Measurements from ENCODE around the gene S100A12.
"Not testable (repeated sequence)": the region's sequence is repeated elsewhere in the genome, so short reads cannot be mapped to it uniquely, and the experiment has no call there.

S100A12 gene

DNA sequence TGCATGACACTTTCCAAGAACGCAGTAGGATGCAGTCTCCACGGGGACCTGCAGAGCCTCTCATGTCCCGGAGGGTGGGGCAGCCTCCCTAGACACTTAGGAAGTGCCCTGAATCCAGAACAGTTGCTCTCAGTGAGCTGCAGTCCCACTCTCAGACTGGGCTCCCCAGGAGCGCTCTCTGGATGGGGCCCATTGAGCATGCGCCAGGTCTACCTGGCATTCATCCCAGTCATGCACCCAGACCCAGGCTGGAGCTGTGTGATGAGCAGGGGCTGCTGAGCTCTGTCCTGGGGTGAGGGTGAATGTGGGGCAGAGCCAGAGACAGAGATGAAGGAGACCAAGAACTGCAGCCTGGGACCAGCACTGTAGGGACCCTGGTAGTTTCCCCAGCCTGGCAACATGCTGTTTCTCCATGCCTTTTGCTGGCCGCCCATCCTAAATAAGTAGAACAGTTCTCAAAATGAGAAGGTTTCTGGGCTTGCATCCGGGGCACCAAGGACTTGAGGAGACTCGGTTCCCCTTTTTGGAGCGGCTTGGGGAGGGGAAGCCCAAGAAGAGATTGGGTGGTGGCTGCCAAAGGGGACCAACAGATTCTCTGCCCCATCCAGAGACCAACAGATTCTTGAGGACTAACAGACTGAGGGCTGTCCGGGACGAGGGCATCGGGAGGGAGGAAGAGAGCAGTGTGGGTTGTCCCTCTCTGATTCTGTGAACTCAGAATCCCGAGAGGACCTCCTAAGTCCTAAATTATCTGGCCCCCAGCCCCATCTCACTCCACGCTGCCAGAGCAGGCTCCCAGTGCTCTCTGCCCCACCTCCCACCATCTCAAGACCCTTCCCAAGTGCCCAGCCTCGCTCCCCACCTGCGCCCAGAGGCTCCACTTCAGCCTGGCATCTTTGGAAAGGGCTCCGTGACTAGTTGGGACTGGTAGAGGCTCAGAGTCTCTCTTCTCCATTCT lies 25.8 kb downstream of the S100A12 start:
- no peak for DNase-seq

GRCh38 chr1:153348511-153349362 lies 26.7 kb downstream of the S100A12 start, which contains the start of gene PGLYRP4:
PGLYRP4 (minus strand) TSS chr1:153348841; CDS start chr1:153347932, 909 bp downstream.
- DNase-seq: no peak

- DNase-seq: no peak
Measured at GRCh38 chr1:153347856-153348255, 27.6 kb downstream of the S100A12 start.

GRCh38 chr1:153347049-153347448 lies 28.4 kb downstream of the S100A12 start:
- DNase-seq: not testable (repeated sequence)

DNA sequence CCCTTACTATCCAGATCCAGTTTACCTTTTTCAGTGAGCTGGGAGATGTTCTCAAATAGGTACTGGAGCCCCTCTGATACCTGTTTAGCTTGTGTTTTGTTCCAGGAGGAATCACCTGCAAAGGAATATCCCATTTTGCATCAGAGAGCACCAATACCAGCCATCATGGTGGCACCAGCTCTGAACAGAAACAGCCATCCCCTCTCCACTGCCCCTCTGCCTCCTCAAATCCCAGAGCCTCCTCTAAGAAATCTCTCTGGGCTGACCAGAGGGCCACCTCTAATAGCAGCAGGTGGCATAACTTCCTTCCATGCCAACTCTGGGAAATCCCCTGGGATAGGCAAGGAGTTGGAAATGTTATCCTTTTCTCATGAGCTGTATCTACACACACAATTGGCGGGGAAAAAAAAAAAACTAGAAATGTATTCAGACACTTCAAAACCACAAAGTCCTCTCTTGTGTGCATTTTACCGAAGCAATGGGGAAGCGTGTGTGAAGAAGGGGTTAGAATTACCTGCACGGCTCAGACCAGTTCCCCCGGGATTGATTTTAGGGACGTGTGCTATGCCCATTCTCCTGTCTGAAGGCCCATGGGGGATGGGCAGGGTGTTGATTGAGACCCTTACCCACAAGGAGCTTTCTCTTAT lies 29.2 kb downstream of the S100A12 start:
- DNase-seq: peak; percentile 91

DNA sequence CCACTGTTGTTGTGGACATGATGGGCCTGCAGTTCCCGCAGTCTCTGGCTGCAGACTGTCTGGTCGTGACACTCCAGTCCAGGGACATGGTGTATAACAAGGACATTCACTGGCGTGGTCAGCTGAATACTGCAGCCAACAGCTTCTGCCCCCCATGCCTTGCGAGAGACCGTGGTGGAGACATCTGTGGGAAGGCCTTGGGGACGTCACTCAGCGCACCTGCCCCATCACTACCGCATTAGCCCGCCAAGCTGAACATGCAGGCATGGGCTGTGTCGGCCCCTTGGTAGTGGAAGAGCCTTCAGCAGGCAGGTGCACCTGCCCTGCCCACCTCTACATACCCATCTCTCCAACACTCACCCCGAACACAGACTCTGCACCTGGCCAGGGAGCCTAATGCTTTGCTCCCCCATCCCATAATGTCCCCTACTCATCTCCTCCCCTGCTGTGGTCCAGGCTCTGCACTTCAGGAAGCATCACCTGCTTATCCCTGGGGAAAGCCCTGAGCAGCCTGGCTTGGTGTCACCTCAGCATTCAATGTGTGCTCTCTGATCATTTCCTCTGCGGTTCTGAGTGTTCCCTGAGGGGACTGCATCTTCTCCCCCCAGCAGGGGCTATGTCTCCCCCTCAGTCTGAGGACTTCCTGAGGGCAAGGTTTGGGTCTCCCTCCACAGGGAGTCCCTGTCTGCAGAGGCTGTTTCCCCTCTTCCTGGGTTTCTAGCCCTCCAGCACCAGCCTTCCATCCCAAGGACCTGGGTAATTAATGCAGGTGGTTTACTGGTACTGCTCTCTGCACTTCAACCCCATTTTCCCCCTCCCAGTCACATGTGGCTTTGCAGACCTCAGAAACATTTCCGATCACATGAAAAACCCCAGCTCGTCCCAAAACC lies 30.0 kb downstream of the S100A12 start:
- DNase-seq: no peak

DNA sequence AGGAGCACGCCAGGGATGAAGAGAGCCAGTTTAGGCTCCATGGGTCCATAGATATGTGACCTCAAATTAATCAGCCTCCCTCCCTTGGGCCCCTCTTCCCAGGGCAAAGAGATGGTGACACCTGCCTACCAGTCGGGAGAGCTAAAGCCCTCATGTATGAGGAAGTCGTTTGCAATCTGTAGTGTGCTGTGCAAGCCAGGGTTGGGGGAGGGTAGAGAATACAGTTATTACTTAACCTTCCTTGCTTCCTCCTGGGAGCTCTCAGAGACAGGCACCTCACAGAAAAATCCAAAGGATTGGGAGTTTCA lies 30.7 kb downstream of the S100A12 start:
- DNase-seq: peak; percentile 43

DNA sequence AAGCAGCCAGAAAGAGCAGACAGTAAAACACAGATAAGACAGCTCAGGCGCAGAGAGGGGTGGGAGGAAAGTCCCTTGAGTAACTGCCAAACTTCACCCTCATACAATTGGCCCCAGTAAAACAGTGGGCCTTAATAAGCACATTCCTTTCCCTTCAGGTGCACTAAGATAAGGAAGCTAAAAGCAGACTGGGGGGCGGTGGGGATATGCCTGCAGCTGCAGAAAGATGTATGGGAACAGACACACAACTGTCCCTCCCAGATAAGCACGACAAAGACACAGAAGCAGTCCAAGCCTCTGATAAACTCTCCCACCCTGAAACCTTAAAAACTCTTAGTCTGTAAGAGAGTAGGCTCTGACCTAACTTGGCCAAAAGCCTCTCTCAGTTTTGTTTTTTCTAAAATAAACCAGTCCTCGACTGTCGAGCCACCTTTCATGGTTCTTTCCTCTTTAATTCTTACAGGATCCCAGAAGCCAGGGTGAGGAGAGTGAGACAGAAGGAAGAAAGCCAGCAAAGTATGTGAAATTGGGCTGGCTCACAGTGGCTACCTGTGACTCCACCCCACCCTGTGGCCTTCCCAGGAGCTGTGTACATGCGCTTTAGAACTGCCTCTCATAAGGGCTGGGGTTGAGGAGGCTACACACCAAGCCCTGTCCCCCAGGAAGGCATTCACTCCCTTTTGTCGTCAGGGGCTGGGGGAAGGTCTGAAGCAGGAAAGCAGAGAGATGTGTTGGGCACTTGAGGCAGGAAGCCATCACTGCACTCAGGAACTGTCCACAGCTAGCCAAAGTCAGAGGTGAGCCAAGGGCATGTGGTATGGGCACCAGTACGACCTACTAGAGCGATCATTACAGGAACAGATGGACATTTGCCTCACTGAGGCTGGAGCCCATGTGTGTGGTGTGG lies 31.4 kb downstream of the S100A12 start:
- no peak for DNase-seq

- DNase-seq: peak; percentile 66
Measured at GRCh38 chr1:153343040-153343681, 32.3 kb downstream of the S100A12 start.

DNA sequence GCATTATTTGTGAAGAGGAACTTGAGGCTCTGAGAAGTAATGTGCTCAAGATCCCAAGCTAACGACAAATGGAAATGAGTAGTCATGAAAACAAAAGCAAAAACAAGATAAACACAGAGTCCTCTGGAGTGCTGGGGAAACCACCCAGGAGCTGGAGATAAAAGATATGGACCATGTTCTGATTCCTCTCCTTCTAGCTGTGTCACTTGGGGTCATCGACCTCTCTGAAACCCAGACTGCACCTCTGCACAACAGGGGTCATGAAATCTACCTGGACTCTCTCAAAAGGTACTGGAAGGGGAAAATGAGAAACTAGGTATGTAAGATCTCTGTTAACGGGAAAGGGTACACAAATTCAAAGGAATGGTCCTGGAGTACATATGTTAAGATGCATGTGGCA lies 33.2 kb downstream of the S100A12 start:
- DNase-seq: no peak

GRCh38 chr1:153341431-153341934 lies 33.9 kb downstream of the S100A12 start:
- DNase-seq: no peak

GRCh38 chr1:153340356-153340755 lies 35.1 kb downstream of the S100A12 start:
- DNase-seq: no peak

DNA sequence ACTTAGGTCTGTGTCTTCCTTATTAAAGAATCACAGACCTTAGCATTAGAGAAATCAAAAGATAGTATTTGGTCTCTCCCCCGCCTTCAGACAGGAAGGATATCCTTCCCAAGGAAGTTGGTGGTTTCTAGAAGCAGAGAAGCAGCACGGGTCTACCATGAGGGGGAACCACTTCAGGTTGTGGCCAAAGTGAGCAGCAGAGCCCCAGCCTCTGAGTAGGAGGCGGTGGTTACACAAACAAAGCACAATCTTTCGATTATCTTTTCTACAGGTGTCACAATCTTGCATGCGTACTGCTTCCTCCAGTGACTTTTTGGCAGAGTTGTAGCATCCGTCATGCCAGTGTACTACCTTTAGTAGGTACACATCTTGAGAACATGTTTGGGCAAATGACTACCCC lies 35.6 kb downstream of the S100A12 start:
- DNase-seq: no peak

- DNase-seq: no peak
Measured at GRCh38 chr1:153337980-153338853, 37.2 kb downstream of the S100A12 start.

DNA sequence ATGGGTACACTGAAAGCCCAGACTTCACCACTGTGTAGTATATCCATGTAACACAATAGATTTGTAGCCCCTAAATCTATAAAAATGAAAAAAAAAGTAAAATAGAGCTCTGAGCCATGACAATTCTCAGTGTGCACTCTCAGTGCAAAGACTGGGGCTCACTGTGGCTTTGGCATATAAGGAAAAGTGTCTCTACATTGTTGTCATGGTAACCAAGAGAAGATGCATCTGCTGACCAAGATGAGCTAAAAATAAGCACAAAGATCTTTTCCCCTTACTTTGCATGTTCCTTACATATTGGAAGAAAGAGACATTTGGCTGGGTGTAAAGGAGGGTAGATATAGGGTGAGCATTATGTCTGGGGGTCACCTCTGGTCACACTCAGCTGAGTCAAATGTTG lies 38.8 kb downstream of the S100A12 start:
- DNase-seq: no peak

DNA sequence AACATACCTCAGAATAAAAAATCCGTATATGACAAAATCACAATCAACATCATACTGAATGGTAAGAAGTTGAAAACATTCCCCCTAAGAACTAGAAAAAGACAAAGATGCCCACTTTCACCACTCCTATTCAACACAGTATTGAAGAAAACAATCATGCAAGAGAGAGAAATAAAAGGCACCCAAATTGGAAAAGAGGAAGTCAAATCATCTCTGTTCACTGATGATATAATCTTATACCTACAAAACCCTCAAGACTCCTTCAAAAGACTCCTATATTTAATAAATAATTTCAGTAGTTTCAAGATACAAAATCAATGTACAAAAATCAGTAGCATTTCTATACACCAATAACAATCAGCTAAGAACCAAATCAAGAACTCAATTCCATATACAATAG lies 41.5 kb downstream of the S100A12 start:
- DNase-seq: no peak

DNA sequence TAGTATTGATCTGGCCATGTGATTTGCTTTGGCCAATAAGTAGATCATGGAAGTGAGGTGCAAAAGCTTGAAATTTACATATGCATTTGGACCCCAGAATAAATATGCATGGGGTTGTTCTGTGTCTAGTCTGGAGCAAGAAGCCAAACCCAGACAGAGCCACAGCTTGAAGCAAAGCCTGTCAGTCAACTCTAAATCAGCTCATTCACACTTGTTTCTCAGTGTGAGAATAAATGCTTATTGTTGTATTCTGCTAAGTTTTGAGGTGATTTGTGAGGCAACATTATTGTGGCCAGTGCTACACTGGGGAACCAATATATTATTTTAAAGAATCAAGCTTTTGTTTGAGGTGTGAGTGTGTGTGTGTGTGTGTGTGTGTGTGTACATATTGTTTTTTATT lies 50.5 kb downstream of the S100A12 start:
- no peak for DNase-seq
